GM18520 (cell line): ENCODE results near the gene ADIPOR2.
"Not testable (repeated sequence)": the region's sequence is repeated elsewhere in the genome, so short reads cannot be mapped to it uniquely, and the experiment has no call there.

Experiments used
- ATAC-seq: cut with Tn5 transposase; IDR thresholded peaks from one replicate; pipeline ENCODE4 v1.9.1; 2021; ENCODE audit not compliant: unreplicated experiment

The ADIPOR2 gene

DNA sequence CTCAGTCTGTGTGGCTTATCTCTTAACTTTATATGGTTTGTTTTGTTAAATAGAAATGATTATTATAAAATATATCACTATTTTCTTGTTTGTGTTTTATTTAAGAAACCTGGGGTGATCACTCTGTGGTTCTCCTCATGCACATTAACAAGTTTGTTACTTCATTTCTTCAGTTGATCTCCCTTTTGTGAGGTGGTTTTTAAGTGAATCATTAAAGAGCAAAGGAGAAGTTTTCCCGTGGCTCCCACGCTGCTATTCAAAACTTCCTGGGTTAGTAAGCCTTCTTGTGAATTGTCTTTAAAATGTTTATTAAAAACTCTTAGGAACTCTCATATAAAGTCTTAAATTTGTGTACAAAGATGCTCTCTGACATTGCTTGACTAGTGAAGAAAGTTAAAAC is 11.8 kb downstream of the ADIPOR2 start:
- ATAC-seq = no peak

GRCh38 chr12:1703771-1704722 is 13.2 kb downstream of the ADIPOR2 start:
- no peak for ATAC-seq

GRCh38 chr12:1705774-1706631 is 15.1 kb downstream of the ADIPOR2 start:
- ATAC-seq = no peak

GRCh38 chr12:1706632-1706980 is 15.7 kb downstream of the ADIPOR2 start:
- ATAC-seq = no peak

GRCh38 chr12:1707051-1707450 is 16.2 kb downstream of the ADIPOR2 start:
- no peak for ATAC-seq

- not testable (repeated sequence) for ATAC-seq
Measured at GRCh38 chr12:1709968-1710367, 19.1 kb downstream of the ADIPOR2 start.

GRCh38 chr12:1710870-1711269 is 20.0 kb downstream of the ADIPOR2 start:
- not testable (repeated sequence) for ATAC-seq

- not testable (repeated sequence) for ATAC-seq
Measured at GRCh38 chr12:1711536-1712211, 20.8 kb downstream of the ADIPOR2 start.

DNA sequence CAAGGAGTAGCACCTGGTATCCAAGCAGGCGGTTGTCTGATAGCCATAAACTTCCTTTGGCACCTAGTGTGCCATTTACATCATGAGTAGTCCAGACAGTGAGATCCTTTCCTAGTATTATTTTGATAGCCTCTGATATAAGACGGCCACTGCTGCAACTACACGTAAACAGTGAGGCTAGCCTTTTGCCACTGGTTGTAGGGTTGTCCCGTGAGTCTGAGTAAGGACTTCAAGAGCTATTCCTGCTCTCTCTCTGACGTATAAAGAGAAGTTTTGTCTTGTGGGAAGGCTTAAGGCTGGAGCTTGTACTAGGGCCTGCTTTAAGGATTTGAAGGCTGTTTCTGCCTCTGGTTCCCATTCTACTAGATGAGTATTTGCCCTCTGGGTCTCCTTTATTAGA is 21.4 kb downstream of the ADIPOR2 start:
- ATAC-seq = not testable (repeated sequence)

GRCh38 chr12:1712852-1713251 is 22.0 kb downstream of the ADIPOR2 start:
- not testable (repeated sequence) for ATAC-seq

DNA sequence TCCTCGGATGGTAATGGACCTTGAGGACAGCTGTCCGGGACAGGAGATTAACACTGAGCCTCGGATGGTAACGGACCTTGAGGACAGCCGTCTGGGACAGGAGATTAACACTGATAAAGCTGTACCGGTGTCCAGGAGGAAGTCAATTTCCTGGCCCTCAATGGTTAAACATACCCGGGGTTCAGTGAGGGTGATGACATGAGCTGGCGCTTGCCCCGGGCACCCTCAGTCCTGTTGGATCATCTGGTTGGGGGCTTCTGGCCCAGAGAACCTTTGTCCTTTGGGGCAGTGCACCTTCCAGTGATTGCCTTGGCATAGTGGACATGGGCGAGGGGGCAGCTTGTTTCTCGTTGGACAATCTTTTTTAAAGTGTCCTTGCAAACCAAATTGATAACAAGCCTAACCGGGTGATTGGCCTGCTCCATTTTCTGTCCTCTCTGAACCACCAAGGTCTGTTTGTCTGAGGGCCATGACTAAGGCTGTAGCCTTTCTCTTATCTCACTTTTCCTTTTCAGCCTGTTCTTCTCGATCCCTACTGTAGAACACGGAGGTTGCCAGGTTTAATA is 23.0 kb downstream of the ADIPOR2 start:
- not testable (repeated sequence) for ATAC-seq

DNA sequence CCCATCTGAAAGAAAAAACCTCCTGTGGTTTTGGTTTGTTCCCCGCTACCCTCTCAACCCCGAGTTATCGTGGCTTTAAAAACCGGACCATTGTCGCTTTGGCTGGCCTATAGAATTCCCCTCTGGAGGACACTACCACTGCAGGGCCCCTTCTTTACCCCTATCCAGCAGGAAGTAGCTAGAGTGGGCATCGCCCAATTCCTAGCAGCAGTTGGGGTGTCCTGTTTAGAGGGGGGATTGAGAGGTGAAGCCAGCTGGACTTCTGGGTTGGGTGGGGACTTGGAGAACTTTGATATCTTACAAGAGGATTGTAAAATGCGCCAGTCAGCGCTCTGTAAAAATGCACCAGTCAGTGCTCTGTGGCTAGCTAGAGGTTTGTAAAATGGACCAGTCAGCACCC is 24.6 kb downstream of the ADIPOR2 start:
- ATAC-seq = not testable (repeated sequence)

DNA sequence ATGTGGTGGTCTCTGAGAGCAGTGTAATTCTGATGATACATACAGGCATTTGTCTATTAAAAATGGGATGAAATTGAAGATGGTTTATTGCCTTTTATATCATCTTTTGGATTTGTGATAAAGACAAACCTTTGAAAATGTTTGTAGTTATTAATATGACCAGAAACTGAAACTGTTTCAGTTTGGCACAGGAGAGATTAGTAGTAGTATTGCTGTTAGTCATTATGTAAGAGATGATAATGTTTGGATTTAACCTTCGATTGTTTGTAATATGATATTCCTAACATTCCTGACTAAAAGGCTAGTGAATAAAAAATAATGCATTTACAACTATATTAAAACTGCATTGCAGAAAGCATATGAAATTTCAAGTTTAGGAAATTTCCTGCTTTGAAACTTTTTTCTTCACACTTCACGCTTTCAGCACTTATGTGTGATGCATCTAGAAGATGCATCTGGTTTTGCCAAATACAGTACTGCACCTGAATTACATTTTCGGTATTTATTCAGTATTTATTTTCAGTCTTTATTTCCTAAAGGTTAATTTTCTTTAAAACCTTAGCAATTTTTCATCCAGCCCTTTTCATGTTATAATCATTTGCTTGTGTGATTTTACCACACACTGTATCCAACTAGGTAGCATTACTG is 25.5 kb downstream of the ADIPOR2 start:
- ATAC-seq = no peak

- no peak for ATAC-seq
Measured at GRCh38 chr12:1716911-1717310, 26.0 kb downstream of the ADIPOR2 start.

- ATAC-seq = no peak
Measured at GRCh38 chr12:1719139-1719538, 28.3 kb downstream of the ADIPOR2 start.

- no peak for ATAC-seq
Measured at GRCh38 chr12:1720494-1720893, 29.6 kb downstream of the ADIPOR2 start.

DNA sequence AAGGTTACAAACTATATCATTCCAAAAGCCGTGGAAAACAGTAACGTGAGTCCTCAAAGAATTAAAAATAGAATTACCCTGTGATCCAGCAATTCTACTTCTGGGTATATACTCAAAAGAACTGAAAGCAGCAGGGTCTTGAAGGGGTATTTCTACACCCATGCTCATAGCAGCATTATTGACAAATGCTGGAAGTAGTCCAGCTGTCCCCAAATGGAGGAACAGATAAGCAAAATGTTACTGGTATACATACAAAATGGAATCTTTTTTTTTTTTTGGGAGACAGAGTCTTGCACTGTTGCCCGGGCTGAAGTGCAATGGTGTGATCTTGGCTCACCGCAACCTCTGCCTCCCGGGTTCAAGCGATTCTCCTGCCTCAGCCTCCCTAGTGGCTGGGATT is 32.9 kb downstream of the ADIPOR2 start:
- no peak for ATAC-seq

DNA sequence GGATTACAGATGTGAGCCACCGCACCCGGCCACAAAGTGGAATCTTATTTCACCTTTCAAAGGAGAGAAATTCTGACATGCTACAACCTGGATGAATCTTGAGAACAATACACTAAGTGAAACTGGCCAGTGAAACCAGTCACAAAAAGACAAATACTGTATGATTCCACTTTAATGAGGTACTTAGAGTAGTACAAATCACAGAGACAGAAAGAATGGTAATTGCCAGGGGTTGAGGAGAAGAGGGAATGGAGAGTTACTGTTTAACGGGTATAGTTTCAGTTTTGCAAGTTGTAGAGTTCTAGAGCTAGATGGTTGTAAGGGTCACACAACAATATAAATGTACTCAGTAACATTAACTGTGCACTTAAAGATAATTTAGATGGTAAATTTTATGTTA is 33.4 kb downstream of the ADIPOR2 start:
- ATAC-seq = no peak

DNA sequence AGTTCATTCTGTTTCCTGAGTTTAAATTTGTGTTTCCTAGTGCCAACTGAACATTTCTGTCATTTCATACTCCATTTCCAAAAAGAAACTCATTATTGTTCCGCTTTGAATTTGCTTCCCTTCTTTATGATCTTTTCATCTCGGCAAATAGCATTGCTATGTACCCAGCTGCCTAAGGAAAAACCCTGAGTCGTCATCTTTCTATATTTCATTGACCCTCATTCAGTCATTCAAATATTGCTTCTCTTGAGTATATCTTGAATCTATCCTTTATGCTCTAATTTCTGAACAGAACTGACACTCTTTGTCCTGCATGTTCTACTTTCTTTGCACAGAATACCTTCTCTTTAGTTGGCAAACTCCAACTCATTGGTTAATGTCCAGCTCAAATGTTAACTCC is 35.9 kb downstream of the ADIPOR2 start:
- ATAC-seq = no peak

DNA sequence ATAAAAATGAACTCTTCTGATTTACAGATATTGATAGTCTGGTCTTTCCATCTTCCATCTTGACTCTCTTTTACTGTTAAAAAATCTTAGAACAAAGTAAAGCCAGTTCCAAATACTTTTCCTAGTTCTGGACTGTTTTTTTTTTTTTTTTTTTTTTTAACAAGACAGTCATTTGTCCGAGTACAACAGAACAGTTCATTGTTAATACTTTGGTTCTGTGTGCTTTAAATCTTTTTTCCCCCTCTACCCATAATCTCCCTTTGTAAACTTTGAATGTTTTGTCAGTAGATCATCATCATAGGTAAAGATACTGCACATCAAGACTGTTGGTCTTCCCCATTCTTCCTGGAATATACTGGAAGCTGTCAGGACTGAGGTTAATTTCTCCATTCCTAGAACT is 38.0 kb downstream of the ADIPOR2 start:
- ATAC-seq = no peak
